ENCODE measurements around the gene SMNDC1.
"Not testable (repeated sequence)": the region's sequence is repeated elsewhere in the genome, so short reads cannot be mapped to it uniquely, and the experiment has no call there.

DNA sequence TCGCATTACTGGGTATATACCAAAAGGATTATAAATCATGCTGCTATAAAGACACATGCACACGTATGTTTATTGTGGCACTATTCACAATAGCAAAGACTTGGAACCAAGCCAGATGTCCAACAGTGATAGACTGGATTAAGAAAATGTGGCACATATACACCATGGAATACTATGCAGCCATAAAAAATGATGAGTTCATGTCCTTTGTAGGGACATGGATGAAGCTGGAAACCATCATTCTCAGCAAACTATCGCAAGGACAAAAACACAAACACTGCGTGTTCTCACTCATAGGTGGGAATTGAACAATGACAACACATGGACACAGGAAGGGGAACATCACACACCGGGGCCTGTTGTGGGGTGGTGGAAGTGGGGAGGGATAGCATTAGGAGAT, 56.9 kb downstream of the SMNDC1 start:
- not testable (repeated sequence) for TF ChIP-seq POLR2A, EP300 (IDR thresholded peaks at IDR 0.05)
- TF ChIP-seq, protein P1, sequence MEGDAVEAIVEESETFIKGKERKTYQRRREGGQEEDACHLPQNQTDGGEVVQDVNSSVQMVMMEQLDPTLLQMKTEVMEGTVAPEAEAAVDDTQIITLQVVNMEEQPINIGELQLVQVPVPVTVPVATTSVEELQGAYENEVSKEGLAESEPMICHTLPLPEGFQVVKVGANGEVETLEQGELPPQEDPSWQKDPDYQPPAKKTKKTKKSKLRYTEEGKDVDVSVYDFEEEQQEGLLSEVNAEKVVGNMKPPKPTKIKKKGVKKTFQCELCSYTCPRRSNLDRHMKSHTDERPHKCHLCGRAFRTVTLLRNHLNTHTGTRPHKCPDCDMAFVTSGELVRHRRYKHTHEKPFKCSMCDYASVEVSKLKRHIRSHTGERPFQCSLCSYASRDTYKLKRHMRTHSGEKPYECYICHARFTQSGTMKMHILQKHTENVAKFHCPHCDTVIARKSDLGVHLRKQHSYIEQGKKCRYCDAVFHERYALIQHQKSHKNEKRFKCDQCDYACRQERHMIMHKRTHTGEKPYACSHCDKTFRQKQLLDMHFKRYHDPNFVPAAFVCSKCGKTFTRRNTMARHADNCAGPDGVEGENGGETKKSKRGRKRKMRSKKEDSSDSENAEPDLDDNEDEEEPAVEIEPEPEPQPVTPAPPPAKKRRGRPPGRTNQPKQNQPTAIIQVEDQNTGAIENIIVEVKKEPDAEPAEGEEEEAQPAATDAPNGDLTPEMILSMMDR (IDR thresholded peaks at IDR 0.05) = not testable (repeated sequence)
